ENCODE measurements around the gene COL25A1. TPM values are rescaled to one million over a fixed set of nuclear protein-coding genes. Genes with fewer than 3 reads are reported as not detected.

Gene COL25A1
- total and polyA plus RNA-seq, 2 experiments from 2014 or later, result 0.25 TPM; not detected in 1

DNA sequence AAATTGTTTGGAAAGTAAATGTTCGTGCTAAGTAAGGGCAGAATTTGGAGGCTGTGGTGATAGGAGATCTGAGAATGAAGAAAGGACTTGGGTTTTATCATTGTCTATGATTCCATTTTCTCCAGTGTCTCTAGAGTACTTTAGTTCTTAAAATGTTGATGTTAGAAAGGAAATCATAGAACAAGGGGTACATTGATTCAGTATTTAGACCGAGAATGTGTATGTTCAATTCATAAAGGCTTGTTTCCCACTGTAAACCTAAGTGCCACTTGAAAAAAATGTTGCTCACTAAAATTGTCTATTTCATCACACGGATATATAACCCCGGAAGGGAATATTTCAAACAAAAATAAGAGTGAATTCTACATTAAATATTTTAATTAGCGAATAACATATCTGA, 380.3 kb downstream of the COL25A1 start:
- H3K9me2 ChIP-seq (ENCODE audit: insufficient read depth), result no peaks in the 10 kb centered on the region
- no peak overlapping the region for H3K27ac ChIP-seq
- no peak overlapping the region for H3K4me3 ChIP-seq
- in situ Hi-C loops (cut with MboI), result no loop called here
- TF ChIP-seq EZH2 (IDR thresholded peaks at IDR 0.05; ENCODE audit: insufficient read depth, poor library complexity, severe bottlenecking) (no peak), EZH2phosphoT487 (IDR thresholded peaks at IDR 0.05; ENCODE audit: insufficient read depth, low read depth) (no peak)
- H4K20me1 ChIP-seq (ENCODE audit: insufficient read depth), result no peaks in the 10 kb centered on the region
- no peaks in the 10 kb centered on the region for H3F3A ChIP-seq (ENCODE audit: insufficient read depth)
- no peak for DNase-seq
- H3K27me3 ChIP-seq (replicated peaks; ENCODE audit: insufficient read depth), result no peaks in the 10 kb centered on the region
- H3K36me3 ChIP-seq (ENCODE audit: low read depth), result no peaks in the 10 kb centered on the region
- no peak overlapping the region for H3K4me2 ChIP-seq (ENCODE audit: unreplicated experiment)
- H3K9me3 ChIP-seq (ENCODE audit: low read depth), result no peaks in the 10 kb centered on the region
- no peak overlapping the region for H2AFZ ChIP-seq
- H3K79me2 ChIP-seq (ENCODE audit: insufficient read depth), result no peaks in the 10 kb centered on the region
- H3K9ac ChIP-seq, result no peak overlapping the region
- H3K4me1 ChIP-seq (ENCODE audit: insufficient read depth), result peaks cover 8% of the 10 kb centered on the region; the same call in 1 of the 2 replicates
- 88 to 90% methylated on average over 5 of the region's 5 CpGs for WGBS, 2 experiments (ENCODE audit: low coverage in 1 of 2, low lambda C conversion rate in 2 of 2, missing lambda C conversion rate in 2 of 2)

DNA sequence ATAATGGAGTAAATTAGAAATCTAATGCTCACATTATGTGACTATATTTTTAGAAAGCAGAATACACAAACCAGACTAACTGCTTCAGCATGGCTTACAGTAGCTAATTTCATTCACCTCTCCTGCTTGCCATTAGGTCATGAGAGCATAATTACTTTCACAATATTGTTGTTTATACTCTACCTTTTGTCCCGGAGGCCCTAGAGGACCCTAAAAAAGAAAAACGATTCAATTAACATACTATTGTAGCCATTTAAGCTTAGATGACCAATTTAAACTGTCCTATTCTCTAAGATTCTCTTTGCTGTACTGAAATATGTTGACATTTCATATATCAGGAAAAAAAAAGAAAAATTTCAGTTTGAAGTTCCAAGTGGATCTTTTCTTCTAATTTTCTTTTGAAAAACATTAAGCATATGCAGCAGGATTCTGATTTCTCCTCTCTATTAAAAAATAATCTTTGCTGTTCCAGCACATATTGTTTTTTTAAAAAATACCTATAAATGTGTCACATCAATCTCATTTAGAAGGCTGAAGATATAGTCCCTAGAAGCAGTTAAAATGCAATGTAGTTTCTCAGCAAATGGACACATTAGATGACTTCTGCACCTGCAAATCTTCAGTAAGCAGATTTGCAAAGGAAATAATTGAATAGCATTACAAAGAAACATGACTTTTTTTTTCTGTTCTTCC, 381.9 kb downstream of the COL25A1 start:
- Histone ChIP-seq H3K4me3 (no peak overlapping the region), H4K20me1 (ENCODE audit: insufficient read depth) (no peaks in the 10 kb centered on the region), H3K4me2 (ENCODE audit: unreplicated experiment) (no peak overlapping the region), H3K27me3 (replicated peaks; ENCODE audit: insufficient read depth) (no peaks in the 10 kb centered on the region), H2AFZ (no peak overlapping the region), H3K9me3 (ENCODE audit: low read depth) (no peaks in the 10 kb centered on the region), H3K9me2 (ENCODE audit: insufficient read depth) (no peaks in the 10 kb centered on the region), H3K79me2 (ENCODE audit: insufficient read depth) (no peaks in the 10 kb centered on the region), H3K9ac (no peak overlapping the region), H3F3A (ENCODE audit: insufficient read depth) (no peaks in the 10 kb centered on the region), H3K36me3 (ENCODE audit: low read depth) (no peaks in the 10 kb centered on the region), H3K27ac (no peak overlapping the region), H3K4me1 (ENCODE audit: insufficient read depth) (no peaks in the 10 kb centered on the region)
- in situ Hi-C loops (cut with MboI), result no loop called here
- no peak for DNase-seq
- TF ChIP-seq EZH2 (IDR thresholded peaks at IDR 0.05; ENCODE audit: insufficient read depth, poor library complexity, severe bottlenecking) (no peak), EZH2phosphoT487 (IDR thresholded peaks at IDR 0.05; ENCODE audit: insufficient read depth, low read depth) (no peak)
- 54 to 57% methylated on average over 2 of the region's 2 CpGs for WGBS, 2 experiments (ENCODE audit: low coverage in 1 of 2, low lambda C conversion rate in 2 of 2, missing lambda C conversion rate in 2 of 2)

DNA sequence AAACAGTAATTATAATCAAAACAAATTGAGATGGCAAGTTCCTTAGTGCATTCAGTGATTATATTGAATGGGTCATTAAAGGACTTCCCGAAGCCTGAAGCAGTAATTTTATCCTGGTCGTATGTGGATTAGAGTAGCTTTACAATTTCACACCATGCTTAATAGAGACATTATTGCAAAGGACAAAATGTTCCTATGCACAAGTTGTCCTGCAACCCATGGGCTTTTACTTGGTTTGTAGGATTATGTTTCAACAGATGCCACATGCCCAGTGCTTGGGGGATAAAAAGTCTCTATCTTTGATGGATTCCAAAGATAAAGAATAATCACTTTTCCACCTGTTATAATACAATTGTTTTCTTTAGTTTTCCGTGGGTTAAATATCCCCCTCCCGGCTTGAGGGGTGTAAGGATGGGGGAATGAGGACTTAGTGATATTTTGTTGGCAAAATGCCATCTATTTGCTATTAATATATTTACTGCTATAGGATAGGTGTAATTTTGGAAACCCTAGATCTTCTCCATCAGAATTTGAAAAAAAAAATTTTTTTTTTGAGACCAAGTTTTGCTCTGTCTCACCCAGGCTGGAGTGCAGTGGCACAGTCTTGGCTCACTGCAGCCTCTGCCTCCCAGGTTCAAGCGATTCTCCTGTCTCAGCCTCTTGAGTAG, 383.1 kb downstream of the COL25A1 start:
- no peak for DNase-seq
- Histone ChIP-seq H3K36me3 (ENCODE audit: low read depth) (no peaks in the 10 kb centered on the region), H3K9ac (no peak overlapping the region), H3K79me2 (ENCODE audit: insufficient read depth) (no peaks in the 10 kb centered on the region), H3F3A (ENCODE audit: insufficient read depth) (no peaks in the 10 kb centered on the region), H4K20me1 (ENCODE audit: insufficient read depth) (no peaks in the 10 kb centered on the region), H3K4me1 (ENCODE audit: insufficient read depth) (no peaks in the 10 kb centered on the region), H2AFZ (no peak overlapping the region), H3K27ac (no peak overlapping the region), H3K9me2 (ENCODE audit: insufficient read depth) (no peaks in the 10 kb centered on the region), H3K9me3 (ENCODE audit: low read depth) (no peaks in the 10 kb centered on the region), H3K4me2 (ENCODE audit: unreplicated experiment) (no peak overlapping the region), H3K4me3 (no peak overlapping the region), H3K27me3 (replicated peaks; ENCODE audit: insufficient read depth) (no peaks in the 10 kb centered on the region)
- WGBS, 2 experiments (ENCODE audit: low coverage in 1 of 2, low lambda C conversion rate in 2 of 2, missing lambda C conversion rate in 2 of 2), result 88% methylated on average over 5 of the region's 5 CpGs
- in situ Hi-C loops (cut with MboI), result no loop called here
- no peak for TF ChIP-seq EZH2 (IDR thresholded peaks at IDR 0.05; ENCODE audit: insufficient read depth, poor library complexity, severe bottlenecking)
- TF ChIP-seq EZH2phosphoT487 (IDR thresholded peaks at IDR 0.05; ENCODE audit: insufficient read depth, low read depth), result no peak

DNA sequence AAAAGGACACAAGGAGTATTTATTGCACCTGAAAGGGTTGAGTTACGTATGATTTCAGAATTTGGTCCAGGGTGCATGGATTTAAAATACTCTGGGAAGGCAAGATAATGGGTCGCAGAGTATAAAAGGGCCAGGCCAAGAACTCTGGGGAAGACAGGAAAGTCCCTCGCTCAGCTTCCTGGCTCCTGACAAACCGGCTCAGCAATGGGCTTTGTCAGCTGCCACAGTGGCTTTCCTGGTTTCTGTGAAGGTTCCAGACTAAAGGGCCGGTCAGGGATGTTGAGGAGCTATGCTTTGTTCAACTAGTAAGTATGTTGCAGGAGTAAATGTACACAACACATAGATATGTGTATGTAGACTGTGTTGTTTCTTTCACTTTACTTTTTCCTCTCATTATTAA, 385.2 kb downstream of the COL25A1 start:
- in situ Hi-C loops (cut with MboI), result no loop called here
- Histone ChIP-seq H3K27me3 (replicated peaks; ENCODE audit: insufficient read depth) (no peaks in the 10 kb centered on the region), H3K9me3 (ENCODE audit: low read depth) (no peaks in the 10 kb centered on the region), H3K36me3 (ENCODE audit: low read depth) (no peaks in the 10 kb centered on the region), H3K27ac (no peak overlapping the region), H3F3A (ENCODE audit: insufficient read depth) (no peaks in the 10 kb centered on the region), H4K20me1 (ENCODE audit: insufficient read depth) (no peaks in the 10 kb centered on the region), H3K4me2 (ENCODE audit: unreplicated experiment) (no peak overlapping the region), H3K79me2 (ENCODE audit: insufficient read depth) (no peaks in the 10 kb centered on the region), H3K9ac (no peak overlapping the region), H3K4me1 (ENCODE audit: insufficient read depth) (no peaks in the 10 kb centered on the region), H3K4me3 (no peak overlapping the region), H2AFZ (no peak overlapping the region), H3K9me2 (ENCODE audit: insufficient read depth) (no peaks in the 10 kb centered on the region)
- DNase-seq, result no peak
- WGBS, 2 experiments (ENCODE audit: low coverage in 1 of 2, low lambda C conversion rate in 2 of 2, missing lambda C conversion rate in 2 of 2), result 92% methylated on average over 5 of the region's 5 CpGs
- TF ChIP-seq EZH2phosphoT487 (IDR thresholded peaks at IDR 0.05; ENCODE audit: insufficient read depth, low read depth) (no peak), EZH2 (IDR thresholded peaks at IDR 0.05; ENCODE audit: insufficient read depth, poor library complexity, severe bottlenecking) (no peak)
